ENCODE data around the gene ZMIZ1.

ZMIZ1 gene

GRCh38 chr10:79052291-79053080 is 16.3 kb upstream of the ZMIZ1 start:
- DNase-seq = peak; percentile 13

GRCh38 chr10:79053081-79053434 is 15.7 kb upstream of the ZMIZ1 start:
- no peak for DNase-seq

- DNase-seq = no peak
Measured at GRCh38 chr10:79053481-79054202, 15.1 kb upstream of the ZMIZ1 start.

- no peak for DNase-seq
Measured at GRCh38 chr10:79054203-79055099, 14.3 kb upstream of the ZMIZ1 start.

GRCh38 chr10:79055100-79055782 is 13.5 kb upstream of the ZMIZ1 start:
- no peak for DNase-seq

GRCh38 chr10:79055892-79056291 is 12.9 kb upstream of the ZMIZ1 start:
- no peak for DNase-seq

GRCh38 chr10:79056361-79056735 is 12.4 kb upstream of the ZMIZ1 start:
- no peak for DNase-seq

GRCh38 chr10:79056736-79057391 is 11.9 kb upstream of the ZMIZ1 start:
- no peak for DNase-seq

GRCh38 chr10:79057481-79058275 is 11.1 kb upstream of the ZMIZ1 start:
- no peak for DNase-seq

- no peak for DNase-seq
Measured at GRCh38 chr10:79058899-79059841, 9.6 kb upstream of the ZMIZ1 start.

GRCh38 chr10:79059859-79060379 is 8.8 kb upstream of the ZMIZ1 start:
- no peak for DNase-seq

GRCh38 chr10:79060641-79061255 is 8.0 kb upstream of the ZMIZ1 start:
- DNase-seq = no peak

- DNase-seq = no peak
Measured at GRCh38 chr10:79061441-79062315, 7.1 kb upstream of the ZMIZ1 start.

GRCh38 chr10:79063071-79063491 is 5.7 kb upstream of the ZMIZ1 start:
- DNase-seq = no peak

- no peak for DNase-seq
Measured at GRCh38 chr10:79063661-79064492, 4.9 kb upstream of the ZMIZ1 start.

- DNase-seq = no peak
Measured at GRCh38 chr10:79065091-79065551, 3.6 kb upstream of the ZMIZ1 start.

- no peak for DNase-seq
Measured at GRCh38 chr10:79065853-79066252, 2.9 kb upstream of the ZMIZ1 start.

All from NCI-H2227 treated with DMSO at 0.1 percent for 48 hours (cell line).